Stomach (tissue), 4 donors: ENCODE data around the gene CXCL6.

Experiments used
- EP300 ChIP-seq: sonication (generic); formaldehyde crosslinking; IDR thresholded peaks from one replicate; pipeline ENCODE4 v1.6.1; 2017; ENCODE audit warnings: antibody characterized with exemption
- POLR2A ChIP-seq, 4 donors: fragments of 450-650 bp; IDR thresholded peaks; one replicate each; pipeline ENCODE4 v1.6.1; 2016; ENCODE audit warnings: antibody characterized with exemption in 4 of 4, control low read depth in 2 of 4, mild to moderate bottlenecking in 1 of 4, moderate library complexity in 1 of 4
- POLR2AphosphoS5 ChIP-seq, 3 donors: sonication (generic); formaldehyde crosslinking; IDR thresholded peaks; one replicate each; pipeline ENCODE4 v1.6.1; 2016; ENCODE audit warnings: antibody characterized with exemption in 3 of 3
- TF ChIP-seq, protein P1 (sequence below), 7 experiments: fragments of 450-650 bp in 4 of 7; fragments of 200-600 bp in 3 of 7; sonication (generic) in 3 of 7; IDR thresholded peaks; one replicate each; pipeline ENCODE4 v1.5.1; 2016 to 2019; ENCODE audit warnings: antibody characterized with exemption in 7 of 7, control low read depth in 2 of 7, mild to moderate bottlenecking in 1 of 7

DNA sequence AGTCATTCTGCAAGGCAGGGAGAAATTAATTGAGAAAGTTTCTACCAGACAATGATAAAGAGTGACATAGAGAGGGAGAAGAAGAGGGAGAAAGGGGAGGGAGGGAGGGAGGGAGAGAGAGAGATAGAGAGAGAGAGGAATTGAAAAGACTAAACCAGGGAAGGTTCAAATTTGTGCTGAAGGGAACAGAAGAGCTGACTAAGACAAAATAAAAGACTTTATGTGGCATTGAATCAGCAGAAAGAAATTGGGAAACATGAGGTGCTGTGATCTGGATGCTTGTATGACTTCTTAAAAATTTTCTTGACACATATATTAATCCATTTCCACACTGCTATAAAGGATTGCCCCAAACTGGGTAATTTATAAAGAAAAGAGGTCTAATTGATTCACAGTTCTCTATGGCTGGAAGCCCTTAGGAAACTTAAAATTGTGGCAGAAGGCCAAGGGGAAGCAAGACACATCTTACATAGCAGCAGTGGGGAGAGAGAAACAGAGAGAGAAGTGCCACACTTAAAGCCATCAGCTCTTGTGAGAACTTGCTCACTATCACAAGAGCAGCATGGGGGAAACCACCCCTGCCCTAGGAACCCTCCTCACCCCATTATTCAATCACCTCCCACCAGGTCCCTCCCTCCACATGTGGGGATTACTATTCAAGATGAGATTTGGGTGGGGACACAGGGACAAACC lies 13.5 kb upstream of the CXCL6 start:
- TF ChIP-seq, protein P1, sequence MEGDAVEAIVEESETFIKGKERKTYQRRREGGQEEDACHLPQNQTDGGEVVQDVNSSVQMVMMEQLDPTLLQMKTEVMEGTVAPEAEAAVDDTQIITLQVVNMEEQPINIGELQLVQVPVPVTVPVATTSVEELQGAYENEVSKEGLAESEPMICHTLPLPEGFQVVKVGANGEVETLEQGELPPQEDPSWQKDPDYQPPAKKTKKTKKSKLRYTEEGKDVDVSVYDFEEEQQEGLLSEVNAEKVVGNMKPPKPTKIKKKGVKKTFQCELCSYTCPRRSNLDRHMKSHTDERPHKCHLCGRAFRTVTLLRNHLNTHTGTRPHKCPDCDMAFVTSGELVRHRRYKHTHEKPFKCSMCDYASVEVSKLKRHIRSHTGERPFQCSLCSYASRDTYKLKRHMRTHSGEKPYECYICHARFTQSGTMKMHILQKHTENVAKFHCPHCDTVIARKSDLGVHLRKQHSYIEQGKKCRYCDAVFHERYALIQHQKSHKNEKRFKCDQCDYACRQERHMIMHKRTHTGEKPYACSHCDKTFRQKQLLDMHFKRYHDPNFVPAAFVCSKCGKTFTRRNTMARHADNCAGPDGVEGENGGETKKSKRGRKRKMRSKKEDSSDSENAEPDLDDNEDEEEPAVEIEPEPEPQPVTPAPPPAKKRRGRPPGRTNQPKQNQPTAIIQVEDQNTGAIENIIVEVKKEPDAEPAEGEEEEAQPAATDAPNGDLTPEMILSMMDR (IDR thresholded peaks at IDR 0.05) = no peak
- TF ChIP-seq POLR2A (IDR thresholded peaks at IDR 0.05) (no peak), POLR2AphosphoS5 (IDR thresholded peaks at IDR 0.05) (no peak), EP300 (no peak)
